Vagina (tissue), 2 donors: ENCODE data around the gene RABGEF1.
"Not testable (repeated sequence)": the region's sequence is repeated elsewhere in the genome, so short reads cannot be mapped to it uniquely, and the experiment has no call there.

Experiments used
- CTCF ChIP-seq, 3 experiments: fragments of 450-650 bp in 2 of 3; fragments of 200-600 bp in 1 of 3; sonication (generic) in 1 of 3; IDR thresholded peaks; one replicate each; pipeline ENCODE4 v1.5.1; 2017 to 2019; ENCODE audit warnings: antibody characterized with exemption in 3 of 3, mild to moderate bottlenecking in 2 of 3, moderate library complexity in 2 of 3
- POLR2A ChIP-seq, 2 donors: fragments of 450-650 bp; IDR thresholded peaks; one replicate each; pipeline ENCODE4 v1.6.1; 2017; ENCODE audit warnings: antibody characterized with exemption in 2 of 2, mild to moderate bottlenecking in 2 of 2, moderate library complexity in 2 of 2
- POLR2AphosphoS5 ChIP-seq, 2 donors: sonication (generic); formaldehyde crosslinking; IDR thresholded peaks; one replicate each; pipeline ENCODE4 v1.9.0; 2017; ENCODE audit warnings: antibody characterized with exemption in 2 of 2, mild to moderate bottlenecking in 2 of 2, low read depth in 1 of 2; ENCODE audit not compliant: insufficient read depth in 1 of 2

- not testable (repeated sequence) for TF ChIP-seq POLR2A (IDR thresholded peaks at IDR 0.05); CTCF (IDR thresholded peaks at IDR 0.05); POLR2AphosphoS5 (IDR thresholded peaks at IDR 0.05; ENCODE audit: insufficient read depth in 1 of 2, low read depth in 1 of 2)
Measured at GRCh38 chr7:66764905-66765304, 24.4 kb downstream of the RABGEF1 start.
